Mesenchymal stem cell (in vitro differentiated cells and primary cell): ENCODE data around the gene CDCA7L.

ENCODE experiments used
- DNase-seq: peaks from one replicate; pipeline ENCODE4 v3.0.0-alpha.2; 2013
- H2AFZ ChIP-seq: one replicate; pipeline ENCODE4 v1.6.1; 2013; ENCODE audit warnings: low read depth, mild to moderate bottlenecking, control low read depth, inconsistent platforms, low read length, moderate library complexity
- H2AK5ac ChIP-seq: 2 replicates; pipeline ENCODE4 v1.6.1; 2013; ENCODE audit warnings: low read length, moderate library complexity, mild to moderate bottlenecking, inconsistent platforms; ENCODE audit not compliant: severe bottlenecking
- H2BK120ac ChIP-seq: one replicate; pipeline ENCODE4 v1.6.1; 2013; ENCODE audit warnings: low read depth, mild to moderate bottlenecking, inconsistent platforms, low read length, moderate library complexity
- H2BK12ac ChIP-seq, 2 experiments: one replicate each; pipeline ENCODE4 v1.6.1; 2013; ENCODE audit warnings: inconsistent platforms in 2 of 2, low read length in 2 of 2, mild to moderate bottlenecking in 2 of 2, moderate library complexity in 2 of 2, control low read depth in 1 of 2
- H2BK15ac ChIP-seq: one replicate; pipeline ENCODE4 v1.6.1; 2013; ENCODE audit warnings: mild to moderate bottlenecking, low read depth, inconsistent platforms; ENCODE audit not compliant: poor library complexity, severe bottlenecking
- H2BK5ac ChIP-seq: 2 replicates; pipeline ENCODE4 v1.6.1; 2013; ENCODE audit warnings: low read depth, mild to moderate bottlenecking, low read length, control low read depth, inconsistent platforms; ENCODE audit not compliant: poor library complexity, severe bottlenecking
- H3K14ac ChIP-seq, 2 experiments: one replicate each; pipeline ENCODE4 v1.6.1; 2013; ENCODE audit warnings: inconsistent platforms in 2 of 2, low read length in 2 of 2, control low read depth in 1 of 2, mild to moderate bottlenecking in 1 of 2, moderate library complexity in 1 of 2
- H3K18ac ChIP-seq, 2 experiments: one replicate each; pipeline ENCODE4 v1.6.1; 2013; ENCODE audit warnings: inconsistent platforms in 2 of 2, low read length in 2 of 2, control low read depth in 1 of 2, low read depth in 1 of 2, mild to moderate bottlenecking in 1 of 2
- H3K23ac ChIP-seq, 2 experiments: one replicate each; pipeline ENCODE4 v1.6.1; 2013; ENCODE audit warnings: inconsistent platforms in 2 of 2, low read length in 2 of 2, mild to moderate bottlenecking in 2 of 2, moderate library complexity in 2 of 2, control low read depth in 1 of 2
- H3K27ac ChIP-seq: 2 replicates; pipeline ENCODE4 v1.5.1; 2013; ENCODE audit warnings: mild to moderate bottlenecking, moderate library complexity, low read length, control low read depth, inconsistent platforms; ENCODE audit not compliant: poor library complexity, severe bottlenecking
- H3K27me3 ChIP-seq, 2 experiments: 2 replicates each; pipeline versions ENCODE4 v1.6.1 to v1.7.0; 2013; ENCODE audit warnings: low read length in 2 of 2, mild to moderate bottlenecking in 2 of 2, moderate library complexity in 2 of 2, control low read depth in 1 of 2, inconsistent platforms in 1 of 2; ENCODE audit not compliant: control insufficient read depth in 1 of 2, insufficient read depth in 1 of 2
- H3K36me3 ChIP-seq, 2 experiments: 2 replicates each; pipeline versions ENCODE4 v1.6.1 to v1.7.0; 2013; ENCODE audit warnings: low read length in 2 of 2, control low read depth in 1 of 2, inconsistent platforms in 1 of 2, low read depth in 1 of 2, mild to moderate bottlenecking in 1 of 2; ENCODE audit not compliant: insufficient read depth in 2 of 2, control insufficient read depth in 1 of 2
- H3K4ac ChIP-seq, 2 experiments: one replicate each; pipeline ENCODE4 v1.6.1; 2013; ENCODE audit warnings: inconsistent platforms in 2 of 2, low read length in 2 of 2, mild to moderate bottlenecking in 2 of 2, moderate library complexity in 2 of 2, control low read depth in 1 of 2, low read depth in 1 of 2
- H3K4me1 ChIP-seq: 2 replicates; pipeline ENCODE4 v1.6.1; 2013; ENCODE audit warnings: low read depth, low read length, control low read depth; ENCODE audit not compliant: control insufficient read depth, insufficient read depth
- H3K4me2 ChIP-seq: 2 replicates; pipeline ENCODE4 v1.6.1; 2013; ENCODE audit warnings: low read length, mild to moderate bottlenecking, inconsistent platforms; ENCODE audit not compliant: poor library complexity, severe bottlenecking
- H3K4me3 ChIP-seq, 2 experiments: 2 replicates each; pipeline versions ENCODE4 v1.5.1 to v1.7.0; 2013; ENCODE audit warnings: low read length in 2 of 2, mild to moderate bottlenecking in 2 of 2, control low read depth in 1 of 2, low read depth in 1 of 2; ENCODE audit not compliant: insufficient read depth in 1 of 2
- H3K79me1 ChIP-seq: replicated peaks from 2 replicates; pipeline ENCODE4 v1.6.1; 2013; ENCODE audit warnings: mild to moderate bottlenecking, control low read depth, low read length, inconsistent platforms; ENCODE audit not compliant: poor library complexity, severe bottlenecking
- H3K9ac ChIP-seq: 2 replicates; pipeline ENCODE4 v1.7.0; 2013; ENCODE audit warnings: mild to moderate bottlenecking, low read length, moderate library complexity
- H3K9me3 ChIP-seq: 2 replicates; pipeline ENCODE4 v1.7.0; 2013; ENCODE audit warnings: mild to moderate bottlenecking, low read length; ENCODE audit not compliant: control insufficient read depth
- H4K8ac ChIP-seq: one replicate; pipeline ENCODE4 v1.6.1; 2013; ENCODE audit warnings: inconsistent platforms, mild to moderate bottlenecking, low read length, moderate library complexity
- H4K91ac ChIP-seq: one replicate; pipeline ENCODE4 v1.6.1; 2013; ENCODE audit warnings: mild to moderate bottlenecking, low read length, inconsistent platforms
- WGBS: methylation state at CpG from one replicate; pipeline ENCODE4 v1.1.7; 2013; ENCODE audit warnings: mixed read lengths; 5-methylcytosine and 5-hydroxymethylcytosine counted together

CDCA7L gene

GRCh38 chr7:21916629-21917028, 29.1 kb downstream of the CDCA7L start:
- WGBS = 72% methylated on average over 2 of the region's 5 CpGs
- no peak overlapping the region for H3K18ac ChIP-seq
- DNase-seq = no peak
- peaks cover 28% of the 10 kb centered on the region for H3K79me1 ChIP-seq
- no peak overlapping the region for H3K27ac ChIP-seq
- H3K36me3 ChIP-seq = peaks cover 19 to 24% of the 10 kb centered on the region in 2 experiments
- no peaks in the 10 kb centered on the region for H3K9me3 ChIP-seq
- H2BK120ac ChIP-seq = no peak overlapping the region
- H3K27me3 ChIP-seq = no peaks in the 10 kb centered on the region
- no peak overlapping the region for H2AFZ ChIP-seq
- H4K8ac ChIP-seq = no peak overlapping the region
- no peak overlapping the region for H3K14ac ChIP-seq
- no peak overlapping the region for H2BK5ac ChIP-seq
- no peak overlapping the region for H2BK12ac ChIP-seq
- no peak overlapping the region for H3K4me2 ChIP-seq
- H2BK15ac ChIP-seq = no peak overlapping the region
- H3K4ac ChIP-seq = no peak overlapping the region
- no peak overlapping the region for H2AK5ac ChIP-seq
- no peak overlapping the region for H3K4me3 ChIP-seq
- H4K91ac ChIP-seq = no peak overlapping the region
- no peak overlapping the region for H3K23ac ChIP-seq
- H3K4me1 ChIP-seq = no peaks in the 10 kb centered on the region
- H3K9ac ChIP-seq = no peak overlapping the region

GRCh38 chr7:21916176-21916575, 29.5 kb downstream of the CDCA7L start:
- Histone ChIP-seq H2BK120ac (no peak overlapping the region), H3K4me3 (no peak overlapping the region), H3K23ac (no peak overlapping the region), H2BK15ac (no peak overlapping the region), H3K4me1 (no peaks in the 10 kb centered on the region), H3K4ac (no peak overlapping the region), H3K9ac (no peak overlapping the region), H3K27ac (no peak overlapping the region), H3K27me3 (no peaks in the 10 kb centered on the region), H3K36me3 (peaks cover 19 to 24% of the 10 kb centered on the region in 2 experiments), H2BK5ac (no peak overlapping the region), H4K91ac (no peak overlapping the region), H3K4me2 (no peak overlapping the region), H3K9me3 (no peaks in the 10 kb centered on the region), H2AK5ac (no peak overlapping the region), H4K8ac (no peak overlapping the region), H3K18ac (no peak overlapping the region), H3K79me1 (peaks cover 28% of the 10 kb centered on the region), H2AFZ (no peak overlapping the region), H2BK12ac (no peak overlapping the region), H3K14ac (no peak overlapping the region)
- WGBS = 95% methylated on average over 6 of the region's 7 CpGs
- no peak for DNase-seq

- Histone ChIP-seq H3K79me1 (peaks cover 28% of the 10 kb centered on the region), H3K9me3 (no peaks in the 10 kb centered on the region), H3K4me3 (no peak overlapping the region), H3K27ac (no peak overlapping the region), H2BK15ac (no peak overlapping the region), H2BK5ac (no peak overlapping the region), H3K14ac (no peak overlapping the region), H3K9ac (no peak overlapping the region), H3K4ac (no peak overlapping the region), H2BK12ac (no peak overlapping the region), H2BK120ac (no peak overlapping the region), H3K4me2 (no peak overlapping the region), H3K4me1 (no peaks in the 10 kb centered on the region), H3K18ac (no peak overlapping the region), H3K23ac (no peak overlapping the region), H3K36me3 (peaks cover 19 to 24% of the 10 kb centered on the region in 2 experiments), H2AFZ (no peak overlapping the region), H2AK5ac (no peak overlapping the region), H4K8ac (no peak overlapping the region), H3K27me3 (no peaks in the 10 kb centered on the region), H4K91ac (no peak overlapping the region)
- WGBS = 95% methylated on average over 3 of the region's 3 CpGs
- DNase-seq = no peak
These were observed 30.6 kb downstream of the CDCA7L start for GRCh38 chr7:21915140-21915539.

- H3K4ac ChIP-seq = no peak overlapping the region
- no peak for DNase-seq
- H3K27ac ChIP-seq = no peak overlapping the region
- H3K23ac ChIP-seq = no peak overlapping the region
- H3K9ac ChIP-seq = no peak overlapping the region
- H3K14ac ChIP-seq = no peak overlapping the region
- 98% methylated on average over 5 of the region's 5 CpGs for WGBS
- no peak overlapping the region for H2AFZ ChIP-seq
- H3K4me3 ChIP-seq = no peak overlapping the region
- H3K27me3 ChIP-seq = no peaks in the 10 kb centered on the region
- no peak overlapping the region for H2BK5ac ChIP-seq
- peaks cover 26% of the 10 kb centered on the region for H3K79me1 ChIP-seq
- H2BK15ac ChIP-seq = no peak overlapping the region
- H4K8ac ChIP-seq = no peak overlapping the region
- H3K4me2 ChIP-seq = no peak overlapping the region
- no peaks in the 10 kb centered on the region for H3K4me1 ChIP-seq
- peaks cover 21 to 24% of the 10 kb centered on the region in 2 experiments for H3K36me3 ChIP-seq
- H2BK12ac ChIP-seq = no peak overlapping the region
- H2AK5ac ChIP-seq = no peak overlapping the region
- H4K91ac ChIP-seq = no peak overlapping the region
- no peak overlapping the region for H2BK120ac ChIP-seq
- H3K9me3 ChIP-seq = no peaks in the 10 kb centered on the region
- H3K18ac ChIP-seq = no peak overlapping the region
These were observed 31.0 kb downstream of the CDCA7L start for GRCh38 chr7:21914671-21915070.
